Measurements from ENCODE around the gene ANKRD16. TPM values are rescaled to one million over a fixed set of nuclear protein-coding genes. Genes with fewer than 3 reads are reported as not detected.

Gene ANKRD16
- total RNA-seq, 1 experiment from 2014 or later, result 4.9 TPM

GRCh38 chr10:5860066-5860465 lies 29.6 kb downstream of the ANKRD16 start:
- DNase-seq, result no peak
- POLR2A ChIA-PET (ENCODE audit: unreplicated experiment), result no interaction called here
- intact Hi-C loops (cut with micrococcal nuclease), result no loop called here
- Histone ChIP-seq H3K27ac (ENCODE audit: low read length) (no peak overlapping the region), H3K9me2 (replicated peaks; ENCODE audit: low read length) (no peaks in the 10 kb centered on the region), H3K4me3 (ENCODE audit: low read length) (no peak overlapping the region), H3K36me3 (ENCODE audit: low read depth, low read length) (no peaks in the 10 kb centered on the region), H4K20me1 (ENCODE audit: low read length) (no peaks in the 10 kb centered on the region), H3K4me2 (ENCODE audit: low read length) (no peak overlapping the region), H3K4me1 (ENCODE audit: insufficient read depth, low read length) (peaks cover 5% of the 10 kb centered on the region), H3K9ac (ENCODE audit: low read length) (no peak overlapping the region), H3K9me3 (ENCODE audit: low read length) (no peaks in the 10 kb centered on the region), H2AFZ (ENCODE audit: low read length) (no peak overlapping the region), H3F3A (ENCODE audit: low read length, unreplicated experiment) (no peaks in the 10 kb centered on the region), H3K79me2 (ENCODE audit: low read length) (no peaks in the 10 kb centered on the region), H3K27me3 (ENCODE audit: low read length) (no peaks in the 10 kb centered on the region)
- TF ChIP-seq EZH2 (IDR thresholded peaks at IDR 0.05; ENCODE audit: low read length, unreplicated experiment) (no peak), CTCF (conservative IDR thresholded peaks at IDR 0.05; ENCODE audit: low read depth, low read length) (no peak), EZH2phosphoT487 (IDR thresholded peaks at IDR 0.05; ENCODE audit: borderline replicate concordance, low read length) (no peak)
- CTCF ChIA-PET, result no interaction called here
- no peak for ATAC-seq
- no TSS peak for BruUV-seq (replicated peaks)

- ChIA-PET CTCF (no interaction called here), POLR2A (ENCODE audit: unreplicated experiment) (no interaction called here)
- no peaks in the 10 kb centered on the region for H3F3A ChIP-seq (ENCODE audit: low read length, unreplicated experiment)
- no peaks in the 10 kb centered on the region for H3K9me2 ChIP-seq (replicated peaks; ENCODE audit: low read length)
- no peak for TF ChIP-seq EZH2 (IDR thresholded peaks at IDR 0.05; ENCODE audit: low read length, unreplicated experiment)
- no peak for TF ChIP-seq EZH2phosphoT487 (IDR thresholded peaks at IDR 0.05; ENCODE audit: borderline replicate concordance, low read length)
- TF ChIP-seq CTCF (conservative IDR thresholded peaks at IDR 0.05; ENCODE audit: low read depth, low read length), result no peak
- no peak overlapping the region for H3K4me2 ChIP-seq (ENCODE audit: low read length)
- H3K4me3 ChIP-seq (ENCODE audit: low read length), result no peak overlapping the region
- H3K9ac ChIP-seq (ENCODE audit: low read length), result no peak overlapping the region
- ATAC-seq (no peak), DNase-seq (no peak)
- no peak overlapping the region for H2AFZ ChIP-seq (ENCODE audit: low read length)
- no peaks in the 10 kb centered on the region for H3K79me2 ChIP-seq (ENCODE audit: low read length)
- no TSS peak for BruUV-seq (replicated peaks)
- peaks cover 5% of the 10 kb centered on the region for H3K4me1 ChIP-seq (ENCODE audit: insufficient read depth, low read length)
- H3K36me3 ChIP-seq (ENCODE audit: low read depth, low read length), result no peaks in the 10 kb centered on the region
- intact Hi-C loops (cut with micrococcal nuclease), result no loop called here
- H4K20me1 ChIP-seq (ENCODE audit: low read length), result no peaks in the 10 kb centered on the region
- H3K27me3 ChIP-seq (ENCODE audit: low read length), result no peaks in the 10 kb centered on the region
- no peaks in the 10 kb centered on the region for H3K9me3 ChIP-seq (ENCODE audit: low read length)
- H3K27ac ChIP-seq (ENCODE audit: low read length), result no peak overlapping the region
These were observed 30.9 kb downstream of the ANKRD16 start for GRCh38 chr10:5858811-5859210.

- ChIA-PET CTCF (no interaction called here), POLR2A (ENCODE audit: unreplicated experiment) (no interaction called here)
- BruUV-seq (replicated peaks), result no TSS peak
- H3K36me3 ChIP-seq (ENCODE audit: low read depth, low read length), result no peaks in the 10 kb centered on the region
- H3K9ac ChIP-seq (ENCODE audit: low read length), result no peak overlapping the region
- DNase-seq (no peak), ATAC-seq (no peak)
- intact Hi-C loops (cut with micrococcal nuclease), result no loop called here
- no peaks in the 10 kb centered on the region for H3K9me3 ChIP-seq (ENCODE audit: low read length)
- H3K4me2 ChIP-seq (ENCODE audit: low read length), result no peak overlapping the region
- H3K79me2 ChIP-seq (ENCODE audit: low read length), result no peaks in the 10 kb centered on the region
- H3K4me1 ChIP-seq (ENCODE audit: insufficient read depth, low read length), result peaks cover 3% of the 10 kb centered on the region
- no peaks in the 10 kb centered on the region for H4K20me1 ChIP-seq (ENCODE audit: low read length)
- TF ChIP-seq CTCF (conservative IDR thresholded peaks at IDR 0.05; ENCODE audit: low read depth, low read length), result no peak
- no peaks in the 10 kb centered on the region for H3K9me2 ChIP-seq (replicated peaks; ENCODE audit: low read length)
- H3K4me3 ChIP-seq (ENCODE audit: low read length), result no peak overlapping the region
- no peak overlapping the region for H2AFZ ChIP-seq (ENCODE audit: low read length)
- H3K27me3 ChIP-seq (ENCODE audit: low read length), result no peaks in the 10 kb centered on the region
- no peak overlapping the region for H3K27ac ChIP-seq (ENCODE audit: low read length)
- H3F3A ChIP-seq (ENCODE audit: low read length, unreplicated experiment), result no peaks in the 10 kb centered on the region
These were observed 33.0 kb downstream of the ANKRD16 start for GRCh38 chr10:5856701-5857004.

Measured in PC-3 (cell line).